M059J (cell line): ENCODE measurements around the gene RSPO3. TPM values are rescaled to one million over a fixed set of nuclear protein-coding genes. Genes with fewer than 3 reads are reported as not detected.

ENCODE experiments used
- DNase-seq: peaks from one replicate; pipeline ENCODE4 v3.0.0-alpha.2; 2012; ENCODE audit warnings: low read depth
- total RNA-seq: library from RNA; depleted of rRNA; stranded (reverse); fragments of >200 nt; shearing (Covaris generic); gene quantifications from 2 replicates; pipeline ENCODE4 v1.2.3, GENCODE V29; 2014

Gene RSPO3
- total RNA-seq, 1 experiment from 2014 or later = 0.42 TPM

DNA sequence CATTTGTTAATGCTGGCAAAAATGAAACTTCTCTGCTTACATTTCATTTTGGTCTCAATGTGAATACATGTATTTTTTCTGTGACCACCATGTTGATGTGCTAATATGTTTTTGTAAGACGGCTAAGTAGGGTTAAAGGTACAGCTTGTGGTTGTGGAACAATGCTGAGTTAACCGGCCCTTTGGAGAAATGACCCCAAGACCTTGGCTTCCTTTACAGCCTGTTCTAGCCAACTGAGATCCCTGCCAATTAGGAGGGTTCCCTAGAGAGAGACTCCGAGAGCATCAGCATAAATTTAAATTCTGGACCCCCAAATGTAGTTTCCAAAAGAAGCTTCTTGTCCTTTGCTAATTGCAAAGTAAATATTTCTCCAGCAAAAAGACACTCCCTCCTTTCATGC is 44.4 kb downstream of the RSPO3 start:
- DNase-seq = no peak

DNA sequence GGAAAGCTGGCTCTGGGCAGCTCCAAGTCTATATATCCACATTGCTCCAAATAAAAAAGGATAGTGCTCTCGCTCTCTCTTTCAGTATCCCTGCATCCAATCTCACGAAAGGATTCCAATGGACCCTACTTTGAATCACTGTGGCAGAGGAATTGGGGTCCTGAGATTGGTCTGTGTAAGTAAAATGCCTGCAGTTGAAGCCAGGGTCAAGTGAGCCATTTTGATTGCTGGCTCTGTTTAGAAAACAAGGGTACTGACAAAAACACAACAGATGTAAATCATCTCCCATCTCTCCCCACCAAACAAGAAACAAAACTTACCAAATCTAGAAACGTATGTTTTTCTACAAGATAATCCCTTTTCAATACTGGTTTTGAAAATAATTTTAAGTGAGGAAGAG is 45.6 kb downstream of the RSPO3 start:
- DNase-seq = no peak

DNA sequence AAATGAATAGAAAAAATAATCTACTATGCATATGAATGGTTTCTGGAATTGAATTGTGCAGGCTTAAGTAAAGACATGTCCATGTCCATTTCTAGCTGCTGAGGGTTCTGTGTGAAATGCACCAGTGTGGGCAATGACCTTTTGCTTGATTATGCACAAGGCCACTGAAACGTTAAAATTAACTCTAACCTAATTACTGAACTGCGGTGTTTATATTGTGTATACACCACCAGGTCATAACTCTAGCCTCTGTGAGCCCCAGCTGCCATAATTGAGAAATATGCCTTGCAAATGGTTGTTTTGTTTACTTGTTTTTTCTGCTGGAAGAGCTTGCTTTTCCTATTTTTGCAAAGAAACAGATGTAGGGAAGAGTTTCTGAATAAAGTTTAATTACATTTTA is 46.1 kb downstream of the RSPO3 start:
- DNase-seq = no peak

DNA sequence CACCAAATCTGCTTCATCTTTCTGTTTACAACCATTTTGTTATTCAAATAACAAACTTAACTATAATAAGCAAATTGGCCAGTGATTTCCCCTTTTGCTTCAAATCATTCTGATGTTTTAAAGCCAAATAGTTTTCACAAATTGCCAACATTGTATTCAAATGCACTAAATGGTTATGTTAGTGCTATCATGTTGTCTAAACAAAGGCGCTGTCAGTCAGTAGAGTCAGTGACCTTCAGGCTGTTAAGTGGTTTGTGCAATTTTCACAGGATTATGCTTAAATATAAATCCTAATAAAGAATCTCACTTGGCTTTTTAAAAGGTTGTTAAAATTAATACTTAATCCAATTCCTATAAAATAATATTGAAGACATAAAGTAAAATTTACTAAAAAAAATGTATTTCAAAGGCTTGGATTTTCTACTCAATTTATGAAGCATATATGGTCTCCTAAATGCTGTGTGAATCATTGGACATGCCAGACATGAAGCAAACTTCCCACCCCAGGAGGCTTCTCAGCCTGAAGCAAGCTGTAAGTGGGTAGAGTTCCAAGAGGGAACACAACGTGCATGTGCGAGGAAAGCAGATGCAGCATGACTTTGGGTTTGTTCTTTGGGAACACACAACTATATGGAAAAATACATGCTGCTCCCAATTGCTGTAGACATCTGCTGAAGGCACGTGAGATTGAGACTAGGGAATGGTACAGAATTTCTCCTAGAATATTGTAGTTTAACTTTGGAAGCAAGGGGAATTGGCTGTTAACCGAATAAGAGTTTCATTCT is 54.9 kb downstream of the RSPO3 start:
- no peak for DNase-seq

- DNase-seq = peak; percentile 72
Measured at GRCh38 chr6:127176146-127176545, 57.7 kb downstream of the RSPO3 start.

DNA sequence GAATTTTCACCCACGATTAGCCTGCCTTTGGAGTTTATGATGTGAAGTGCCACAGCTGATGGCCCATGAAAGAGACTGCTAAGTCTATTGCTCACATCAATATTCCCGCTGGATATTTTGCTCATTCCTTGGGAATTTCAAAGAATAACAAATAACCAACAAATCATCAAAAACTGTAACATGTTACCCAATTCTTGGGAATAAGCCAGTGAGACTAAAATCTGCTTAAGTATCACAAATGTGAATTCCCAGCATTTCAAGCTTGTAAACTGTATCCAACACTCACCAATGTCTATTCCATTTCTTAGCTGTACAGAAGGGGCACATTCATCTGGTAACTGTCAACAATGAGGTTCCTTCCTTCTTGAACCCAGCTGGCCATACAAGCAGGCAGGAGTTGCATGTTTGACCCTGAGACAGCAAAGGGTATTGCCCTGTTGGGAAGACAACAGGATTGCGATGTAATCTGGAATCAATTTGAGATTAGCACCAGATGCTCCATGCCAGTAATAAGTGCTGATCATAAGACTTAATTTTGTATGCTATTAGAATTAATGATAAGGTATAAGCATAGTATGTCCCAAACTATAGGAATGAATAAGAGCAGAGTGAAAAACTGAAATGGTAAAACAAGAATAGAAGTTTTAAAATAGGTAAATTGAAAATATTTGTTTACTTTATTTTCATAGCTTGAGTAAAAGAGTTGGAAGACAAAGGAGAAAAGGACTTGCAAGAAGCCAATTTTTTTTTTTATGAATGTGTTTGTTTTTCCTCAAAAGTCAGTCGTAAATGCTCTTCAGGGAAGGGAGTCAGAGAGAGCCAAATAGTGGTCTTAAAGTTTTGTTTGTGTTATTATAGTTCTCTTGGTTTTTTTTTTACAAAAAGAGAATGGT is 58.8 kb downstream of the RSPO3 start:
- DNase-seq = peak; percentile 64

GRCh38 chr6:127177923-127178231 is 59.4 kb downstream of the RSPO3 start:
- DNase-seq = no peak

DNA sequence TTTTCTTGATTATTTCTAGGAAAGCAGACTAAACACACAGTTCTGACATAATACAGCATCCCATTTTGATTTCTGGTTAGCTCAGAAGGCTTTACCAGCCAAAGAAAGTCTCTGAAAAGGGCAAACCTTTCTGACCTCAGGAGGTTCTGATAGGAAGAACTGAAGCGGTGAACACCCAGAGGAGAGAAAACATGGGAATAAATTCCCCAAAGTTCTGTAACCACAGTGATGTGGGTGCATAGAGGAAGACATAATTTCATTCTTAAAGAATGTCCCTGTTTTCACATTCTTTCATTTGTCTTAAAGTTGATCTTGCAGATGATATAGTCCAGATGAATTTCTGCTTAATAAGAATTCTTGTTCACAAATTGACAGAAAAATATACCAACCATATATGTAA is 60.3 kb downstream of the RSPO3 start:
- DNase-seq = no peak

- DNase-seq = no peak
Measured at GRCh38 chr6:127180426-127180825, 62.0 kb downstream of the RSPO3 start.

GRCh38 chr6:127182501-127182900 is 64.0 kb downstream of the RSPO3 start:
- DNase-seq = peak; percentile 24

- DNase-seq = no peak
Measured at GRCh38 chr6:127185437-127185995, 67.0 kb downstream of the RSPO3 start.

- no peak for DNase-seq
Measured at GRCh38 chr6:127186889-127187288, 68.4 kb downstream of the RSPO3 start.

DNA sequence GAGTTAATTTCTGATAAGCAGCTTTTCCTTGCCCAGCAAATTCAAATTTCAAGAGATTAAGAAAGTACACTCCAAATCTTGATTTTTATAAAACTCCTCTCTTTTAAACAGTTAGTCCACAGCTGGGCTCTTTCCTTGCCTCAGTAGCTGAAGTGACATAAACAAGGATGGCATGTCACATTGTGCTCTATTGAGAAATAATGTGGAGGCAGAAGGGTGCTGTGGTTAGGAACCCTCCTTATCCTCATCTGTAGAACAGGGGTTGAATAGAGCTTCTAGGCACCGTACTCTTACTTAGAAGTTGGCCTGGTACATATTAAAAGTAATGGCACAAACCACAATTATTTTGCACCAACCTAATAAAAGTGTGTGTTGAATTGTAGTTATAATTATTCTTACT is 70.3 kb downstream of the RSPO3 start:
- DNase-seq = no peak

DNA sequence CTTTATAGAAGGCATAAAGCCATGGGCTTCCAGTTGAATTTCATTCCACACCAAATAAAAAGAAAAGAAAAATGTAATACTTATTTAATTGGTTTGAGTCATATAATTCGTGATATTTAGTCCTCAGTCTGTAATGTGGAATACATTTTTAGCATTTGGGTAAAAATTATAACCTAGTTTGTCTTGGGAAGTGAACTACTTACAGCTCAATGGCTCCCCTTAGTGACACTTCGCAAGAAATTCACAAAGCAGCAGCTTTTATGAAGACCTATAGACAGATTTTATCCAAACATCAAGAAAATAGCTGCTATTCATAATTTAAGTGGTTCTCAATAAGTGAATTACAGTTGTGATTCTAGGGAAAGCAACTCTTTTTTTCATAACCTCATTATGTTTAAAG is 72.1 kb downstream of the RSPO3 start:
- DNase-seq = peak; percentile 47

DNA sequence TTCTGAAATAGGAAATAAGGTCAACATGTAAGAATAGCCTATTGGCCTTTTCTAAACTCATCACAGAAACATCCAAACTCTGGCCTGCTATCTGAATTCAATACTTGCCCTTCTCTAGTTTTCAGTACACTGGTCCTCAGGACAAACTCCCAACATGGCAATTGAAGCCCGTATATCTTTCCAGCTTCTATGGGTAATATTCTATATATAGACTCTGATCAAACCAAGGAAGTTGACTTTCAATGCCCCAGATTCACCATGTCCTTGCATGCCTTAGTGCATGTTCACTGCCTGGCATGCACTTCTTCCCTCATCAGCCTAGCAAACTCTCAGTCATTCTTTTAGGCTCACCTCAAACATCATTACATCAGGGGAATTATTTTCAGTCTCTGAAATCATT is 73.2 kb downstream of the RSPO3 start:
- peak; percentile 23 for DNase-seq

DNA sequence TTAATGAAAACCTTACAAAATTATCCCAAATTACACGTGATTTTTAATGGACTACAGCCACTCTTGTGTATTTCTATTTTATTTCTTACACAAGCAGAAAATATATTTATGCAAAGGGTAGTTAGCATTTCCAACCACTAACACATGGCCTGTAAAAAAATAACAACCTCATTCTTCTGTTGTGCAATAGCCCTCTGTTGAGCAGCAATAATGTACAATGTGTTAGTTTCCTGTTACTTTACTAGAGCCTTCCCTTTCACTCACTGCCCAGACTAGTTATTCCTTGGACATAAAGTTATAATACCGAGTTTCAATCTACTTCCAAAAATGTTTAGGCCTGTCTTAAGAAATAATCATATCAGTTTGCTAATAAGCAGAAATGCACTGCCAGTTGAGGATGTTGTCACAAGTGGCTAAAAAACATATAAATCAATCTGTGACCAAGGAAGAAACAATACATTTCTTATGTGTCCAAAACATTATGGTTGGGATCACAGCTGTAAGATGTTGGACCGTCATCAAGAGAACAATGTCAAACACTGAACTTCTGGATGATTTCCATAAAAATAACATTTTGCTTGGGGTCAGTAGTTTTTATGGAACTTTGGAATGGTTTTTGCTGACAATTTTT is 74.6 kb downstream of the RSPO3 start:
- DNase-seq = no peak

- no peak for DNase-seq
Measured at GRCh38 chr6:127195833-127196232, 77.4 kb downstream of the RSPO3 start.

DNA sequence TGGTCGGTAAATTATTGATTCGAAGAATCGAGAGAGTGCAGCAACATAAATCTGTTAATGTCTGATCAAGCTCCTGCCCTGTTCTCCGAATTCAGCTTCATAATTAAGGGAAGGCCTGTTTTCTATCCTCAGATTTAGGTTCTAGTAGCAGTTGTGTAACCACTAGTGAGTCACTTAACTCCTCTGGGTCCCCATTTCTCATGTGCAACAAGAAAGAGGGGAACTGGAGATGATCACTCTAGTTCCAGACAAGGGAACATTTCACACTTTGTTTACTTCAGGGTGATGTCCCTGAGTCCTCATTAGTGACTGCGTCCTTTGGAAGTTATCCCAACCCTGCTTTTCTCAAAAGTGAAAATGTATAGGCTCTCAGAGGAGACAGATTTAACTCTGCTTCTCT is 80.1 kb downstream of the RSPO3 start:
- no peak for DNase-seq

DNA sequence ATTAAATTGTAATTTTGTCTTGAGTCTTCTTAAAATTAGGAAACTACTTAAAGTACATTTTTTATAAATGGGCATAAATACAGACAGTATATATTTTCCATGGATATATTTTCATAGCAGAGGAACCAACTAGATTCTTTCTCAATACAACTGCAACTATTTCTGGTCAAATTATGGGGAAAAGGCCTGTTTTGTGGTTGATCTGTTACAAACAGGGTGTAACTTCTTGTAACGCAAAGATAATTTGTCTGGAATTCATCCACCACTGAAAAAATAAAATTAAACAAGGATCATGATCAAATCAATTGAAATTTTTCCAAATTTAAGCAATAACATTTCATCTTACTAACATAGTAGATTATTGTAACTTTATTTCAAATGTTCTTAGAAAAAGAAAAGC is 81.0 kb downstream of the RSPO3 start:
- no peak for DNase-seq

- DNase-seq = no peak
Measured at GRCh38 chr6:127200114-127200513, 81.6 kb downstream of the RSPO3 start.

DNA sequence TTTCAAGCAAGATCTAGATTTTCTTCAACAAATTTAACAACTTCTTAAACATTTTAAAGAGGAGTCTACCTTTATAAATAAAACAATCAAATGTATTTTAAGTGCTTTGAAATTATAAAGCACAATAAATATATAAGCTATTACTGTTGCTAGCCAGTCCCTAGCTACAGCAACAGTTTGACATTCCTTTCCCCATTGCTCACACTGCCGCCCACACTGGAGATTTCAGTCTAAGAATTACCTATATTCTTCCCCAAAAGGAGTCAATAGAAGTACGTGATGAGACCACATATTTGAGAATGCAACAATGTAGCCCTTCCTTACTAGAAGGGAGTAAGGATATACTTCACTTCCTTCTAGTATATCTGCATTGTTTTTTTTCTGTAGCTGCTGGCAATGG is 82.8 kb downstream of the RSPO3 start:
- DNase-seq = peak; percentile 62

- peak; percentile 36 for DNase-seq
Measured at GRCh38 chr6:127202676-127203075, 84.2 kb downstream of the RSPO3 start.
